Suprapubic skin (tissue), 4 donors: ENCODE results near the gene AUTS2. TPM values are rescaled to one million over a fixed set of nuclear protein-coding genes. Genes with fewer than 3 reads are reported as not detected.

ENCODE experiments used
- DNase-seq, 2 donors: peaks; one replicate each; pipeline ENCODE4 v3.0.0-alpha.2; 2019; ENCODE audit warnings: low spot score in 2 of 2
- H3K27ac ChIP-seq: fragments of 200-600 bp; sonication (generic); one replicate; pipeline ENCODE4 v1.5.1; 2019
- H3K27me3 ChIP-seq: fragments of 200-600 bp; sonication (generic); one replicate; pipeline ENCODE4 v1.5.1; 2019
- H3K36me3 ChIP-seq: fragments of 200-600 bp; sonication (generic); one replicate; pipeline ENCODE4 v1.5.1; 2019
- H3K4me1 ChIP-seq: fragments of 200-600 bp; sonication (generic); one replicate; pipeline ENCODE4 v1.5.1; 2019
- H3K4me3 ChIP-seq: fragments of 200-600 bp; sonication (generic); one replicate; pipeline ENCODE4 v1.5.1; 2019; ENCODE audit warnings: mild to moderate bottlenecking
- H3K9me3 ChIP-seq: fragments of 200-600 bp; sonication (generic); one replicate; pipeline ENCODE4 v1.5.1; 2019
- EP300 ChIP-seq: sonication (generic); formaldehyde crosslinking; IDR thresholded peaks from one replicate; pipeline ENCODE4 v1.6.1; 2017; ENCODE audit warnings: antibody characterized with exemption
- POLR2A ChIP-seq, 2 donors: fragments of 450-650 bp; IDR thresholded peaks; one replicate each; pipeline ENCODE4 v1.6.1; 2017; ENCODE audit warnings: antibody characterized with exemption in 2 of 2, mild to moderate bottlenecking in 2 of 2, moderate library complexity in 2 of 2
- POLR2AphosphoS5 ChIP-seq, 3 donors: sonication (generic); formaldehyde crosslinking; IDR thresholded peaks; one replicate each; pipeline ENCODE4 v1.6.1; 2017; ENCODE audit warnings: antibody characterized with exemption in 3 of 3
- WGBS: methylation state at CpG from one replicate; pipeline ENCODE4 v1.1.5; 2018; 5-methylcytosine and 5-hydroxymethylcytosine counted together
- total RNA-seq, 4 donors: library from RNA; depleted of rRNA; stranded (reverse); fragments of >200 nt; gene quantifications; one replicate each; pipeline ENCODE4 v1.1.0, GENCODE V29; 2016
- TF ChIP-seq, protein P1 (sequence below), 2 donors: fragments of 200-600 bp in 1 of 2; fragments of 450-650 bp in 1 of 2; sonication (generic) in 1 of 2; IDR thresholded peaks; one replicate each; pipeline ENCODE4 v1.5.1; 2016 to 2019; ENCODE audit warnings: antibody characterized with exemption in 2 of 2, mild to moderate bottlenecking in 1 of 2, moderate library complexity in 1 of 2

Gene AUTS2
- total RNA-seq, 4 donors from 2014 or later = 31.0 to 102 (median 56.4) TPM

DNA sequence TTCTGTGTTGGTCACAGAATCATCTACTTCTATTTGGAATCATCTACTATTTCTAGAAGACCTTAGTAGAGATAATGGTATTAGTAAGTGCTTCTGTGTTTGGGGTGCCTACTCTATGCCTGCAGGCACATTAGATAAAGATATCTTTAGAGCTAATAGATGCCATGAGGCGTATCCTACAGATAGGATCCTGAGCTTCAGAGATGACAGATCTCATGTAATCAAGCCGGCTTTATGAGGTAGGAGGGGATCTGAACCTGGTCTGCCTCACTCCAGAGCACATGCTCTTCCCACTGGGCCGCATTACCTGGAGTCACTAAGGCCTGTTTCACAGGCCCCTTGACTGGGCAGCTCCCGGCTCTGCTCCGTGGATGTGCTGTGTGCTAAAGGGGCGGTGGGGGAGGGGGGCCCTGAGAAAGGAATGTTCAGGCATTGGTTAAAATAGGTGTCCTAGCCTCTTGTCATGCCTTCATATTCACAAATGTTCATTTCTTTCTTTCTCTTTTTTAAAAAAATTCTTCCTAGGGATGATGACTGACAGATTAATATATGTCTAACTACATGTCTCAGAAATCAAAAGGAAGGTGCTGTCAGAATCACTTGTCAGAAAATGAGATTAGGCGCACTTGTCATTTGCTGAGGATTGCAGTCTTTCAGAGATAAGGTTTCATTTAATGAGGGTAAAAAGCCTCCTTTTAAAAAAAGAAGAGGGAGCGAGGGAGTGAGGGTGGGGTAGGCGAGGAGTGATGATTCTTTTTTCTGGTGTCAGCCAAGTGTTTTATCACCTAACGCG is 1075.7 kb downstream of the AUTS2 start:
- DNase-seq = no peak
- no peak overlapping the region for H3K4me3 ChIP-seq
- no peak for TF ChIP-seq POLR2AphosphoS5 (IDR thresholded peaks at IDR 0.05)
- TF ChIP-seq, protein P1, sequence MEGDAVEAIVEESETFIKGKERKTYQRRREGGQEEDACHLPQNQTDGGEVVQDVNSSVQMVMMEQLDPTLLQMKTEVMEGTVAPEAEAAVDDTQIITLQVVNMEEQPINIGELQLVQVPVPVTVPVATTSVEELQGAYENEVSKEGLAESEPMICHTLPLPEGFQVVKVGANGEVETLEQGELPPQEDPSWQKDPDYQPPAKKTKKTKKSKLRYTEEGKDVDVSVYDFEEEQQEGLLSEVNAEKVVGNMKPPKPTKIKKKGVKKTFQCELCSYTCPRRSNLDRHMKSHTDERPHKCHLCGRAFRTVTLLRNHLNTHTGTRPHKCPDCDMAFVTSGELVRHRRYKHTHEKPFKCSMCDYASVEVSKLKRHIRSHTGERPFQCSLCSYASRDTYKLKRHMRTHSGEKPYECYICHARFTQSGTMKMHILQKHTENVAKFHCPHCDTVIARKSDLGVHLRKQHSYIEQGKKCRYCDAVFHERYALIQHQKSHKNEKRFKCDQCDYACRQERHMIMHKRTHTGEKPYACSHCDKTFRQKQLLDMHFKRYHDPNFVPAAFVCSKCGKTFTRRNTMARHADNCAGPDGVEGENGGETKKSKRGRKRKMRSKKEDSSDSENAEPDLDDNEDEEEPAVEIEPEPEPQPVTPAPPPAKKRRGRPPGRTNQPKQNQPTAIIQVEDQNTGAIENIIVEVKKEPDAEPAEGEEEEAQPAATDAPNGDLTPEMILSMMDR (IDR thresholded peaks at IDR 0.05) = no peak
- no peaks in the 10 kb centered on the region for H3K27me3 ChIP-seq
- no peaks in the 10 kb centered on the region for H3K36me3 ChIP-seq
- H3K9me3 ChIP-seq = no peaks in the 10 kb centered on the region
- no peak overlapping the region for H3K27ac ChIP-seq
- no peaks in the 10 kb centered on the region for H3K4me1 ChIP-seq
- WGBS = 79% methylated on average over 11 of the region's 11 CpGs

DNA sequence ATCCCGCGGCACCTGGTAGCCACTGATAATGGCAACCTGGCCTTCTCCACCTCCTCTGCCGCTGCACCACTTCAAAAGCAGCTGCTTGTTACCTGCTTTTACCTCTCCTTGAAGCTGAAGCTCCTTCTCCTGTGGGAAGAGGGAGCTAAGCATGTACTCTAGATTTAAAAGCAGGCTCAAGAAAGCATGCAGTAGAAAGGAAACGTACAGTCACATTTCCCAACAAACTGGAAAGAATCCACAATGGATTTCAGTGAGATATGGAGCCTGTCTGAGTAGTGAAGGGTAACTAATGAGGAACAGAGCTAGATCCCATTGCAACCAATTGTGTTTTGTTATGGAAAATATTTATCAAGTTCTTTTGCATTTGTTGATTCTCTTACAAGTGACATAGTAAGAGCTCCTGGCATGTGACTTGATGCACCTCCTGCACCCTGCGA is 1076.3 kb downstream of the AUTS2 start:
- no peak for TF ChIP-seq POLR2AphosphoS5 (IDR thresholded peaks at IDR 0.05)
- 67% methylated on average over 5 of the region's 5 CpGs for WGBS
- DNase-seq = no peak

DNA sequence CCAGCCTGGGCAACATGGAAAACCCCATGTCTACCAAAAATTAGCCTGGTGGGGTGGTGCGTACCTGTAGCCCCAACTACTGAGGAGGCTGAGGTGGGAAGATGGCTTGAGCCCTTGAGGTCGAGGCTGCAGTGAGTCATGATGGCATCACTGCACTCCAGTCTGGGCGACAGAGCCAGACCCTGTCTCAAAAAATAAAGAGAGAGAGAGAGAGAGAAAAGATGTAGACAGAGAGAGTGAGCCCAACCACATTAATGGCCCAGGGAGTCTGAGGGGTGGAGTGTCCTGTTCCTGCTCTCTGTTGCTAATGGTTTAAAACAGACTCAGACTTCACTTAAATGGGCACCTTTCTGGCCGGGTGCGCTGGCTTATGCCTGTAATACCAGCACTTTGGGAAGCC is 1078.0 kb downstream of the AUTS2 start:
- no peak for DNase-seq
- 93% methylated on average over 5 of the region's 5 CpGs for WGBS
- Histone ChIP-seq H3K9me3 (no peaks in the 10 kb centered on the region), H3K4me1 (peaks cover 4% of the 10 kb centered on the region), H3K4me3 (no peak overlapping the region), H3K36me3 (no peaks in the 10 kb centered on the region), H3K27ac (no peak overlapping the region), H3K27me3 (no peaks in the 10 kb centered on the region)
- TF ChIP-seq, protein P1 (IDR thresholded peaks at IDR 0.05) = no peak
- TF ChIP-seq POLR2A (IDR thresholded peaks at IDR 0.05) = no peak
- no peak for TF ChIP-seq EP300
- TF ChIP-seq POLR2AphosphoS5 (IDR thresholded peaks at IDR 0.05) = no peak

More for the DNA sequence above, 1076.3 kb downstream of the AUTS2 start:
- Histone ChIP-seq H3K27ac (no peak overlapping the region), H3K27me3 (no peaks in the 10 kb centered on the region), H3K36me3 (no peaks in the 10 kb centered on the region), H3K4me3 (no peak overlapping the region), H3K9me3 (no peaks in the 10 kb centered on the region), H3K4me1 (no peaks in the 10 kb centered on the region)

DNA sequence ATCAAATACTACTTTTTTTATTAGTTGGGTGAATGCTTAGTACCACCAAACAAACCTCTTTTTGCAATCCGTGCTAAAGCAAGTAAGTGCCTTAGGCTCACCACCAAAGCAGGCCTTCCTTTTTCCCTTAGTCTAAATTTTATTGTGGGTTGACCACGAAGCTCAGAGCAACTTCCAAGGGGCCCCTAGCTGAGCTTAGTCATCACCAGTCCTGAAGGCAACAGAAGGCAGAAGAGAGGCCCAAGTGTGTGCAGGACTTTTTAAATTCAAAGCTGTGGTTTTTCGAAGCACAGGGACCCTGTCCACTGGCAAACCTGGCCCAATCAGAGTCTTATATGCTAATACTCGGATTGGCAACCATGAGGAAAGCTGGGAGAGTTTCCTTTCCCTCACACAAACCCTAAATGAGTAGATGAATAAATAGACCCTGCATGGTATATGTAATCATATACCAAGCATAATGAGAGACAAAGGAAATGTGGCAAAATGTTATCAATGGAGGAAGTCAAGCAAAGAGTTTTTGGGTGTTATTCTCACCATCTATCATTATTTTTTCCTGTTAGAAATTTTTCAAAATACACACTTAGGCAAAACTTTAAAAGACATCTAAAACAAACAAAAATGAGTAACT is 1080.5 kb downstream of the AUTS2 start:
- 56% methylated on average over 4 of the region's 4 CpGs for WGBS
- no peaks in the 10 kb centered on the region for H3K9me3 ChIP-seq
- no peaks in the 10 kb centered on the region for H3K36me3 ChIP-seq
- peaks cover 6% of the 10 kb centered on the region for H3K4me1 ChIP-seq
- DNase-seq = no peak
- TF ChIP-seq POLR2AphosphoS5 (IDR thresholded peaks at IDR 0.05) (no peak), POLR2A (IDR thresholded peaks at IDR 0.05) (no peak), EP300 (no peak)
- TF ChIP-seq, protein P1 (IDR thresholded peaks at IDR 0.05) = no peak
- H3K27me3 ChIP-seq = no peaks in the 10 kb centered on the region
- no peak overlapping the region for H3K4me3 ChIP-seq
- H3K27ac ChIP-seq = no peak overlapping the region

DNA sequence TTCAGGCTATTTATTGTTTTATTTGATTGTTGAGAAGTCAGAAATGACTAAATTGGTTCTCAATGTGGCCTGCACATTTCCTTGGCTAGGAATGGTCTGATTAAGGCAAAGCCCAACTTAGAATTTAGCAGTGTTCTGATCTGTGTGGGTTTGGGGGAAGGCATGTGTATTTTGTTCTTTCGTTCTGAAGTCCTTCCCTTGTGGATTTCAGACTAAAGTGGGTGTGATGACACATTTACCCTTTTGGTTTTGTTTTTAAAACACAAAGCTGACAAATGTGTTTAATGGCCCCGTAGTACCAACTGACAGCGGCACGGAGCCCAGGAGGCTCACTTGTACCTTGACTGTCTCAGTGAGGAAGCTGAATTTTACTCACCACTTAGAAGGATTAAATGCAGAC is 1081.4 kb downstream of the AUTS2 start:
- H3K27ac ChIP-seq = no peak overlapping the region
- 73% methylated on average over 4 of the region's 4 CpGs for WGBS
- H3K4me1 ChIP-seq = peaks cover 6% of the 10 kb centered on the region
- no peak overlapping the region for H3K4me3 ChIP-seq
- H3K27me3 ChIP-seq = no peaks in the 10 kb centered on the region
- TF ChIP-seq EP300 = no peak
- TF ChIP-seq, protein P1 (IDR thresholded peaks at IDR 0.05) = no peak
- TF ChIP-seq POLR2AphosphoS5 (IDR thresholded peaks at IDR 0.05) = no peak
- TF ChIP-seq POLR2A (IDR thresholded peaks at IDR 0.05) = no peak
- no peak for DNase-seq
- no peaks in the 10 kb centered on the region for H3K36me3 ChIP-seq
- no peaks in the 10 kb centered on the region for H3K9me3 ChIP-seq
